HEK293 (cell line): ENCODE measurements around the gene REEP6.
A peak's percentile ranks its signal among the peaks of the same experiment; 100 is the strongest.

Source experiments
- CTCF ChIA-PET: fragments of 350-600 bp; formaldehyde crosslinking; extraction: SDS; loops from one replicate; lab custom pipeline; 2021; ENCODE audit warnings: antibody characterized with exemption; lab: Yijun Ruan, JAX
- POLR2A ChIA-PET: fragments of 300-600 bp; formaldehyde crosslinking; extraction: SDS; loops from one replicate; lab custom pipeline; 2020; ENCODE audit warnings: antibody characterized with exemption, inconsistent platforms; lab: Yijun Ruan, JAX
- H3K27ac ChIP-seq: fragments of 200-500 bp; sonication (Bioruptor generic); 2 replicates; pipeline ENCODE4 v1.5.1; 2014; ENCODE audit warnings: low read depth, low read length, control low read depth, inconsistent platforms; ENCODE audit errors: extremely low read depth
- H3K36me3 ChIP-seq, 2 experiments: fragments of 200-500 bp in 1 of 2; sonication (Bioruptor generic) in 1 of 2; 1 replicate in 1 of 2; 2 replicates in 1 of 2; pipeline ENCODE4 v1.5.1; 2014 to 2017; ENCODE audit warnings: inconsistent platforms in 2 of 2, low read length in 2 of 2; ENCODE audit not compliant: control insufficient read depth in 2 of 2, insufficient read depth in 1 of 2
- H3K4me1 ChIP-seq: fragments of 200-500 bp; sonication (Bioruptor generic); 2 replicates; pipeline ENCODE4 v1.5.1; 2014; ENCODE audit warnings: mild to moderate bottlenecking, low read length, inconsistent platforms; ENCODE audit not compliant: control insufficient read depth, insufficient read depth
- H3K4me3 ChIP-seq: 2 replicates; pipeline ENCODE4 v1.5.1; 2011; ENCODE audit warnings: low read depth, mild to moderate bottlenecking, control low read depth, low read length, moderate library complexity
- H3K9me3 ChIP-seq: fragments of 200-500 bp; sonication (Bioruptor generic); 2 replicates; pipeline ENCODE4 v1.5.1; 2014; ENCODE audit warnings: low read depth, low read length, inconsistent platforms; ENCODE audit not compliant: control insufficient read depth, insufficient read depth
- GLIS1 ChIP-seq: fragments of 450-650 bp; formaldehyde crosslinking; IDR thresholded peaks from 2 replicates; pipeline ENCODE4 v1.5.1; 2016; ENCODE audit warnings: missing biosample characterization, missing genetic modification characterization
- GLIS2 ChIP-seq: fragments of 450-650 bp; formaldehyde crosslinking; IDR thresholded peaks from 2 replicates; pipeline ENCODE4 v1.5.1; 2016; ENCODE audit warnings: missing biosample characterization, missing genetic modification characterization
- ZBTB20 ChIP-seq: fragments of 450-650 bp; formaldehyde crosslinking; IDR thresholded peaks from 2 replicates; pipeline ENCODE4 v1.5.1; 2016; ENCODE audit warnings: missing biosample characterization, missing genetic modification characterization
- ZIC2 ChIP-seq: fragments of 450-650 bp; formaldehyde crosslinking; IDR thresholded peaks from 2 replicates; pipeline ENCODE4 v1.5.1; 2016; ENCODE audit warnings: missing biosample characterization, missing genetic modification characterization
- ZNF221 ChIP-seq: fragments of 450-650 bp; formaldehyde crosslinking; IDR thresholded peaks from 2 replicates; pipeline ENCODE4 v1.5.1; 2017; ENCODE audit warnings: missing biosample characterization, missing genetic modification characterization, borderline replicate concordance
- ZNF837 ChIP-seq: fragments of 450-650 bp; formaldehyde crosslinking; IDR thresholded peaks from 2 replicates; pipeline ENCODE4 v1.5.1; 2016; ENCODE audit warnings: missing biosample characterization, missing genetic modification characterization
- ZNF843 ChIP-seq: fragments of 450-650 bp; formaldehyde crosslinking; IDR thresholded peaks from 2 replicates; pipeline ENCODE4 v1.5.1; 2016; ENCODE audit warnings: missing biosample characterization, missing genetic modification characterization
- TF ChIP-seq, protein P1 (sequence below): fragments of 450-650 bp; formaldehyde crosslinking; IDR thresholded peaks from 2 replicates; pipeline ENCODE4; 2016; ENCODE audit warnings: missing biosample characterization, missing genetic modification characterization
- TF ChIP-seq, protein P2 (sequence below): fragments of 450-650 bp; formaldehyde crosslinking; conservative IDR thresholded peaks from 2 replicates; pipeline ENCODE4 v1.5.1; 2016; ENCODE audit warnings: low read depth, missing biosample characterization, missing genetic modification characterization
- TF ChIP-seq, protein P3 (sequence below): fragments of 450-650 bp; formaldehyde crosslinking; IDR thresholded peaks from 2 replicates; pipeline ENCODE4 v1.5.1; 2016; ENCODE audit warnings: missing biosample characterization, missing genetic modification characterization
- TF ChIP-seq, protein P4 (sequence below): fragments of 450-650 bp; formaldehyde crosslinking; IDR thresholded peaks from 2 replicates; pipeline ENCODE4 v1.5.1; 2016; ENCODE audit warnings: missing biosample characterization, missing genetic modification characterization
- TF ChIP-seq, protein P5 (sequence below): fragments of 450-650 bp; formaldehyde crosslinking; IDR thresholded peaks from 2 replicates; pipeline ENCODE4 v1.5.1; 2016; ENCODE audit warnings: missing biosample characterization, missing genetic modification characterization, borderline replicate concordance
- TF ChIP-seq, protein P6 (sequence below): fragments of 450-650 bp; formaldehyde crosslinking; IDR thresholded peaks from 2 replicates; pipeline ENCODE4 v1.5.1; 2017; ENCODE audit warnings: missing biosample characterization, missing genetic modification characterization

The REEP6 gene

DNA sequence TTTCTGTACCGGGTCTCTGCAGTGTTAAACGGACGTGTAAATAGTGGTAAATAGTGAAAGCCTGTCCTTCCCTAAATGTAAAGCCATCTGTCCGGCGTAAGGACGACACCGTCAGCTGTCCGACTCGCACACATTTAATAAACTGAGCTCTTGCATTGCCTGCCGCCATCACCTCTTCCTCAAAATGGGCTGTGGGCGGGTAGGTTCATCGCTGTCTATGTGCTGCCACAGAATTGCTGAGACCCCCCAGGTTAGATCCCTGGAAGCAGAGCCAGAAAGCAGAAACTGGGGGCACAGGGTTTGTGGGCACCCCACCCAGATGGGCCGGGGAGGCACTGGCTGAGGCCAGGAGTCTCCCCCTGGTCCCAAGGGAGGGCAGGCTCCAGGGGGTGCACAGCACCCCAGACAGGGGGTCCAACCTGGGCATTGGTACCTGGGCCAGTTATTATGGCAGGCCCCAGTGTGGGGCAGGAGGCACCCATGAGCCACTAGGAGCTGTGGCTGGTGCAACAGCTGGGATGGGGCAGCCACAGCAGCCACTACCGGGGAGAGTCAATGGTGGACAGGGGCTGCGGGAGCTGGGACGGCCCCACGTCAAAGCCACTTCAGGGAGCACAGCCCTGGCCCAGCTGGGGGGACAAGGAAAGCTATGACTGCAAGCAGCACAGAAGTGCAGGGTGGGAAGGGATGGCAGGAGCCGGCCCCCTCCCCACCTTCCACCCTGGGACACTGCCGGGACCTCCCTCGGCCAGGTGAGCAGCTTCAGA, 17.7 kb upstream of the REEP6 start:
- Histone ChIP-seq H3K27ac (no peak overlapping the region), H3K4me3 (no peak overlapping the region), H3K4me1 (peaks cover 12% of the 10 kb centered on the region), H3K9me3 (no peaks in the 10 kb centered on the region), H3K36me3 (peaks cover 4 to 28% of the 10 kb centered on the region in 2 experiments; a peak in 2 of 3 replicates)
- no peak for TF ChIP-seq ZNF843
- no peak for TF ChIP-seq ZNF837
- TF ChIP-seq GLIS1 = peak; percentile 32; the same call in 1 of the 2 replicates
- TF ChIP-seq, protein P1, sequence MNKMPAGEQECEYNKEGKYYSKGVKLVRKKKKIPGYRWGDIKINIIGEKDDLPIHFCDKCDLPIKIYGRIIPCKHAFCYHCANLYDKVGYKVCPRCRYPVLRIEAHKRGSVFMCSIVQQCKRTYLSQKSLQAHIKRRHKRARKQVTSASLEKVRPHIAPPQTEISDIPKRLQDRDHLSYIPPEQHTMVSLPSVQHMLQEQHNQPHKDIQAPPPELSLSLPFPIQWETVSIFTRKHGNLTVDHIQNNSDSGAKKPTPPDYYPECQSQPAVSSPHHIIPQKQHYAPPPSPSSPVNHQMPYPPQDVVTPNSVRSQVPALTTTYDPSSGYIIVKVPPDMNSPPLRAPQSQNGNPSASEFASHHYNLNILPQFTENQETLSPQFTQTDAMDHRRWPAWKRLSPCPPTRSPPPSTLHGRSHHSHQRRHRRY (tag by site-specific recombination) = no peak
- peak; percentile 53; the same call in 1 of the 2 replicates for TF ChIP-seq GLIS2 (tag by site-specific recombination)
- POLR2A ChIA-PET = interaction anchor here (0.6 to 2.1 kb wide), 5 partner anchors 17 to 204 kb away, joined by 3 to 5 read pairs (median 3); partner anchors contain the start of genes CIRBP and REEP6
- CTCF ChIA-PET = interaction anchor here (0.6 to 0.7 kb wide), 2 partner anchors 73 to 170 kb away, joined by 3 read pairs; no protein-coding TSS in a partner anchor

DNA sequence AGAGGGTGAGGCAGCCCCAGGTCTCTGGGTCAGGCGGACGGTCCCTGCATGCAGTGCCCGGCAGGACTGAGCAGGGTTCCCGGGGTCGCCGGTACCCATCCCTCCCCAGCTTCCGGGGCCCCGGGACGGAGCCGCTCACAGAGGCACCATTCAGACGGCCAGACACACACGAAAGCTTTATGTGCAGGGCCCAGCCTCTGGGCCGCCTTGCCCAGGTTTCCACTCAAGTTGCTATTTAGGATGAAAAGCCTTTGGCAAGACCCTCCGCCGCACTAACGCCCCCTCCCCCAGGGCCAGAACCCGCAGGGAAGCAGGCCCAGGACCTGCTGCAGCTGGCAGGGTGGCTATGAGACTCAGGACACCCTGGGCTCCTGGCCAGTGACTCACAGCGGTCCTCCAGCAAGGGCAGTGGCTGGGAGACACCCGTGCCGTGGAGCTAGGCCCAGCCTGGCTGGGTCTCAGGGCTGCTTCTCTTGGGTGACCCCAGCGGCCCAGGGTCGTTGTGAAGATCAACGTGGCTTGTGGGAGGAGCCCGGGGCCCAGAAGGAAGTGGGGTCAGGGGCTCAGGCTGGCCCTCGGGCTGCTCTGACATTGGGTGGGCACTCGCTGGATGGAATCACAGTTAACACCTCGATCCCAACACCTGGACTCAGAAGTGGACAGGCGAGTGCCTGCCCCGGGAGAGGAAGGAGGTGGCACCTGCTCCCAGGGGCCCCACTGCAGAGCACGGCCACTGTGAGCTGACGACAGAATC, 16.8 kb upstream of the REEP6 start:
- Histone ChIP-seq H3K36me3 (peaks cover 4 to 28% of the 10 kb centered on the region in 2 experiments; a peak in 2 of 3 replicates), H3K27ac (no peak overlapping the region), H3K4me1 (peaks cover 12% of the 10 kb centered on the region), H3K9me3 (no peaks in the 10 kb centered on the region)
- ChIA-PET POLR2A (interaction anchor here (0.7 to 2.1 kb wide), 4 partner anchors 9 to 205 kb away, joined by 3 to 5 read pairs (median 4); partner anchors contain the start of genes CIRBP and REEP6), CTCF (interaction anchor here (0.6 kb wide), 1 partner anchor 171 kb away, joined by 3 read pairs; no protein-coding TSS in a partner anchor)
- TF ChIP-seq, protein P2, sequence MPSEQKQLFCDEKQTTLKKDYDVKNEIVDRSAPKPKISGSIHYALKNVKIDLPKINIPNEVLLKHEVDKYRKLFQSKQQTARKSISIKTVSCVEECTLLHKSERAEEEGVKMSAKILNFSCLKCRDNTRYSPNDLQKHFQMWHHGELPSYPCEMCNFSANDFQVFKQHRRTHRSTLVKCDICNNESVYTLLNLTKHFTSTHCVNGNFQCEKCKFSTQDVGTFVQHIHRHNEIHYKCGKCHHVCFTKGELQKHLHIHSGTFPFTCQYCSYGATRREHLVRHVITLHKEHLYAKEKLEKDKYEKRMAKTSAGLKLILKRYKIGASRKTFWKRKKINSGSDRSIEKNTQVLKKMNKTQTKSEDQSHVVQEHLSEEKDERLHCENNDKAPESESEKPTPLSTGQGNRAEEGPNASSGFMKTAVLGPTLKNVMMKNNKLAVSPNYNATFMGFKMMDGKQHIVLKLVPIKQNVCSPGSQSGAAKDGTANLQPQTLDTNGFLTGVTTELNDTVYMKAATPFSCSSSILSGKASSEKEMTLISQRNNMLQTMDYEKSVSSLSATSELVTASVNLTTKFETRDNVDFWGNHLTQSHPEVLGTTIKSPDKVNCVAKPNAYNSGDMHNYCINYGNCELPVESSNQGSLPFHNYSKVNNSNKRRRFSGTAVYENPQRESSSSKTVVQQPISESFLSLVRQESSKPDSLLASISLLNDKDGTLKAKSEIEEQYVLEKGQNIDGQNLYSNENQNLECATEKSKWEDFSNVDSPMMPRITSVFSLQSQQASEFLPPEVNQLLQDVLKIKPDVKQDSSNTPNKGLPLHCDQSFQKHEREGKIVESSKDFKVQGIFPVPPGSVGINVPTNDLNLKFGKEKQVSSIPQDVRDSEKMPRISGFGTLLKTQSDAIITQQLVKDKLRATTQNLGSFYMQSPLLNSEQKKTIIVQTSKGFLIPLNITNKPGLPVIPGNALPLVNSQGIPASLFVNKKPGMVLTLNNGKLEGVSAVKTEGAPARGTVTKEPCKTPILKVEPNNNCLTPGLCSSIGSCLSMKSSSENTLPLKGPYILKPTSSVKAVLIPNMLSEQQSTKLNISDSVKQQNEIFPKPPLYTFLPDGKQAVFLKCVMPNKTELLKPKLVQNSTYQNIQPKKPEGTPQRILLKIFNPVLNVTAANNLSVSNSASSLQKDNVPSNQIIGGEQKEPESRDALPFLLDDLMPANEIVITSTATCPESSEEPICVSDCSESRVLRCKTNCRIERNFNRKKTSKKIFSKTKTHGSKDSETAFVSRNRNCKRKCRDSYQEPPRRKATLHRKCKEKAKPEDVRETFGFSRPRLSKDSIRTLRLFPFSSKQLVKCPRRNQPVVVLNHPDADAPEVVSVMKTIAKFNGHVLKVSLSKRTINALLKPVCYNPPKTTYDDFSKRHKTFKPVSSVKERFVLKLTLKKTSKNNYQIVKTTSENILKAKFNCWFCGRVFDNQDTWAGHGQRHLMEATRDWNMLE (tag by site-specific recombination) = no peak
- peak; percentile 46; the same call in 1 of the 2 replicates for TF ChIP-seq ZIC2 (tag by site-specific recombination)
- TF ChIP-seq, protein P3, sequence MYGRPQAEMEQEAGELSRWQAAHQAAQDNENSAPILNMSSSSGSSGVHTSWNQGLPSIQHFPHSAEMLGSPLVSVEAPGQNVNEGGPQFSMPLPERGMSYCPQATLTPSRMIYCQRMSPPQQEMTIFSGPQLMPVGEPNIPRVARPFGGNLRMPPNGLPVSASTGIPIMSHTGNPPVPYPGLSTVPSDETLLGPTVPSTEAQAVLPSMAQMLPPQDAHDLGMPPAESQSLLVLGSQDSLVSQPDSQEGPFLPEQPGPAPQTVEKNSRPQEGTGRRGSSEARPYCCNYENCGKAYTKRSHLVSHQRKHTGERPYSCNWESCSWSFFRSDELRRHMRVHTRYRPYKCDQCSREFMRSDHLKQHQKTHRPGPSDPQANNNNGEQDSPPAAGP (tag by site-specific recombination) = no peak
- no peak for TF ChIP-seq ZBTB20 (tag by site-specific recombination)
- TF ChIP-seq, all 188 proteins: peak for 1
- no peak overlapping the region for H3K4me3 ChIP-seq

DNA sequence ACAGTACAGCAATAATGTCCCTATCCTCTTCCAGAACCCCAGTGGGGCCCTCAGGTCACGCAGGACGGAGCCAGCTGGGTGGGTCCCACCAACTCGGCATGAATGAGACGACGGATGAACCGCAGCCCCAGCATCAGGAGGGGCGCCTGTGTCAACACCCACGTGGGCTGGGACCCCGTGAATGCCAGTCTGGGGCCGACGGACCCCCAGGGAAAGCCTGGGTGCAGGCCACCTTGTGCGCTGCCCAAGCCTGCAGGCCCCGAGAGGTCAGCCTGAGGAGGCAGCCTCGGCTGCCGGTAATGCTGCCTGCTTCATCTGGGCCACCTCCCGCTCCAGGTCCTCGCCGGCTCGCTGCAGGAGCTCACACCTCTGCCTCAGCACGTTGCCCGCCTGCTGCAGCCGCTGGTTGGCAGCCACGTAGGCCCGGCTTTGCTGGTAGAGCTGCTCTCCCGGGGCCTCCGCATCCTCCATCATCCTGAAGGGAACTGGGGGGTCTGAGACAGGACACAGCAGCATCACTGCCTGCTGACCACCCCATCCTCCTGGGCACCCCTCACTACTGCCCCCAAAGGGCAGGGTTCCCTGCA, 16.1 kb upstream of the REEP6 start:
- Histone ChIP-seq H3K9me3 (no peaks in the 10 kb centered on the region), H3K27ac (no peak overlapping the region), H3K36me3 (peaks cover 4 to 28% of the 10 kb centered on the region in 2 experiments; a peak in 2 of 3 replicates), H3K4me1 (peaks cover 12% of the 10 kb centered on the region), H3K4me3 (no peak overlapping the region)
- ChIA-PET POLR2A (interaction anchor here (1.2 to 2.1 kb wide), 3 partner anchors 16 to 31 kb away, joined by 4 to 5 read pairs (median 4); partner anchors contain the start of gene REEP6), CTCF (no interaction called here)
- TF ChIP-seq, protein P4, sequence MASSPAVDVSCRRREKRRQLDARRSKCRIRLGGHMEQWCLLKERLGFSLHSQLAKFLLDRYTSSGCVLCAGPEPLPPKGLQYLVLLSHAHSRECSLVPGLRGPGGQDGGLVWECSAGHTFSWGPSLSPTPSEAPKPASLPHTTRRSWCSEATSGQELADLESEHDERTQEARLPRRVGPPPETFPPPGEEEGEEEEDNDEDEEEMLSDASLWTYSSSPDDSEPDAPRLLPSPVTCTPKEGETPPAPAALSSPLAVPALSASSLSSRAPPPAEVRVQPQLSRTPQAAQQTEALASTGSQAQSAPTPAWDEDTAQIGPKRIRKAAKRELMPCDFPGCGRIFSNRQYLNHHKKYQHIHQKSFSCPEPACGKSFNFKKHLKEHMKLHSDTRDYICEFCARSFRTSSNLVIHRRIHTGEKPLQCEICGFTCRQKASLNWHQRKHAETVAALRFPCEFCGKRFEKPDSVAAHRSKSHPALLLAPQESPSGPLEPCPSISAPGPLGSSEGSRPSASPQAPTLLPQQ = peak; percentile 42; the same call in 1 of the 2 replicates
- no peak for TF ChIP-seq ZNF221 (tag by site-specific recombination)
- TF ChIP-seq, protein P5, sequence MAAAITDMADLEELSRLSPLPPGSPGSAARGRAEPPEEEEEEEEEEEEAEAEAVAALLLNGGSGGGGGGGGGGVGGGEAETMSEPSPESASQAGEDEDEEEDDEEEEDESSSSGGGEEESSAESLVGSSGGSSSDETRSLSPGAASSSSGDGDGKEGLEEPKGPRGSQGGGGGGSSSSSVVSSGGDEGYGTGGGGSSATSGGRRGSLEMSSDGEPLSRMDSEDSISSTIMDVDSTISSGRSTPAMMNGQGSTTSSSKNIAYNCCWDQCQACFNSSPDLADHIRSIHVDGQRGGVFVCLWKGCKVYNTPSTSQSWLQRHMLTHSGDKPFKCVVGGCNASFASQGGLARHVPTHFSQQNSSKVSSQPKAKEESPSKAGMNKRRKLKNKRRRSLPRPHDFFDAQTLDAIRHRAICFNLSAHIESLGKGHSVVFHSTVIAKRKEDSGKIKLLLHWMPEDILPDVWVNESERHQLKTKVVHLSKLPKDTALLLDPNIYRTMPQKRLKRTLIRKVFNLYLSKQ (tag by site-specific recombination) = no peak
- TF ChIP-seq, protein P6, sequence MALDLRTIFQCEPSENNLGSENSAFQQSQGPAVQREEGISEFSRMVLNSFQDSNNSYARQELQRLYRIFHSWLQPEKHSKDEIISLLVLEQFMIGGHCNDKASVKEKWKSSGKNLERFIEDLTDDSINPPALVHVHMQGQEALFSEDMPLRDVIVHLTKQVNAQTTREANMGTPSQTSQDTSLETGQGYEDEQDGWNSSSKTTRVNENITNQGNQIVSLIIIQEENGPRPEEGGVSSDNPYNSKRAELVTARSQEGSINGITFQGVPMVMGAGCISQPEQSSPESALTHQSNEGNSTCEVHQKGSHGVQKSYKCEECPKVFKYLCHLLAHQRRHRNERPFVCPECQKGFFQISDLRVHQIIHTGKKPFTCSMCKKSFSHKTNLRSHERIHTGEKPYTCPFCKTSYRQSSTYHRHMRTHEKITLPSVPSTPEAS (tag by site-specific recombination) = no peak
